ENCODE results near the gene MAGEA4. TPM values are rescaled to one million over a fixed set of nuclear protein-coding genes. Genes with fewer than 3 reads are reported as not detected.

Gene MAGEA4
- total RNA-seq, 1 donor from 2014 or later = not detected

DNA sequence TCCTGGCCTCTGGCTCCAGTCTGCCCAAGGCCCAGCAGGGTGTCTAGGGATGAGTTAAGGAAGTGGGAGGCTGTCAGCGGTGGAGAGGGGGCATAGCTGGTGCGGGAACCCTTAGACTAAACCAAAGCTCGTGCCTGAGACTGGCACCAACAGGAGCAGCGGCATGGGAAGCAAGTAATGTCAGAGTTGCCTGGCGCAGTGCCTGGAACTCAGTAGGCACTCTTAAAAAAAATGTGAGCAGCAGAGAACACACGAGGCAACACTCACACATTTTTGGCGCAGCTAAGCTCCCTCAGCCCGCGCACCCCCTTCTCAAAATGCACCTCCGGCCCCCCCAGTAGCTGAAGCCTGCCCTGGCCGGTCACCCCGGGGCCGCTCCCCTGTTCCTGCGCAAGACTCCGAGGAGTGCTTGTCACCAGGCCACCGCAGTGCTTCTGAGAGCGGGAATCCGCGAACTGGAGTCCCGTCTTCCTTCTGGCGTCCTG lies 61.2 kb downstream of the MAGEA4 start:
- H3K4me1 ChIP-seq = peaks cover 18% of the 10 kb centered on the region
- H3K4me3 ChIP-seq = peak overlapping the region; percentile 72
- H3K9me3 ChIP-seq (replicated peaks) = no peaks in the 10 kb centered on the region
- TF ChIP-seq, protein P1, sequence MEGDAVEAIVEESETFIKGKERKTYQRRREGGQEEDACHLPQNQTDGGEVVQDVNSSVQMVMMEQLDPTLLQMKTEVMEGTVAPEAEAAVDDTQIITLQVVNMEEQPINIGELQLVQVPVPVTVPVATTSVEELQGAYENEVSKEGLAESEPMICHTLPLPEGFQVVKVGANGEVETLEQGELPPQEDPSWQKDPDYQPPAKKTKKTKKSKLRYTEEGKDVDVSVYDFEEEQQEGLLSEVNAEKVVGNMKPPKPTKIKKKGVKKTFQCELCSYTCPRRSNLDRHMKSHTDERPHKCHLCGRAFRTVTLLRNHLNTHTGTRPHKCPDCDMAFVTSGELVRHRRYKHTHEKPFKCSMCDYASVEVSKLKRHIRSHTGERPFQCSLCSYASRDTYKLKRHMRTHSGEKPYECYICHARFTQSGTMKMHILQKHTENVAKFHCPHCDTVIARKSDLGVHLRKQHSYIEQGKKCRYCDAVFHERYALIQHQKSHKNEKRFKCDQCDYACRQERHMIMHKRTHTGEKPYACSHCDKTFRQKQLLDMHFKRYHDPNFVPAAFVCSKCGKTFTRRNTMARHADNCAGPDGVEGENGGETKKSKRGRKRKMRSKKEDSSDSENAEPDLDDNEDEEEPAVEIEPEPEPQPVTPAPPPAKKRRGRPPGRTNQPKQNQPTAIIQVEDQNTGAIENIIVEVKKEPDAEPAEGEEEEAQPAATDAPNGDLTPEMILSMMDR (IDR thresholded peaks at IDR 0.05; ENCODE audit: borderline replicate concordance) = no peak
- peak overlapping the region; percentile 80 for H3K27ac ChIP-seq (replicated peaks)
- H3K36me3 ChIP-seq = peaks cover 10% of the 10 kb centered on the region
- H3K27me3 ChIP-seq (ENCODE audit: low read depth) = no peaks in the 10 kb centered on the region
- DNase-seq = peak; percentile 37
- intact Hi-C loops (cut with micrococcal nuclease) = no loop called here

Small RNA genes within 50 kb of the gene (microRNA-seq; reads per million reads assigned to microRNA genes)
- gene MIR224 (553 reads per million, percentile 77 among the genes with 10 or more reads in this experiment), gene MIR452 (1,393 reads per million, percentile 87 among the genes with 10 or more reads in this experiment)

Other genes starting within 250 kb of the MAGEA4 start
- 2.7 TPM for gene PRRG3, start 217.4 kb upstream of the MAGEA4 start, total RNA-seq
- not detected for gene FATE1, start 196.9 kb upstream of the MAGEA4 start, total RNA-seq
- gene CNGA2, start 178.1 kb upstream of the MAGEA4 start, total RNA-seq = not detected
- gene GABRE, start 61.8 kb downstream of the MAGEA4 start, total RNA-seq = 31.3 TPM
- gene MAGEA10, start 225.7 kb downstream of the MAGEA4 start, total RNA-seq = not detected